Ishikawa (cell line): ENCODE data around the gene CRLF3.

Experiments
- CEBPB ChIP-seq: IDR thresholded peaks from 2 replicates; pipeline ENCODE4 v1.6.1; 2012
- CREB1 ChIP-seq: IDR thresholded peaks from 2 replicates; pipeline ENCODE4 v1.6.1; 2012; ENCODE audit warnings: low read depth
- EGR1 ChIP-seq: IDR thresholded peaks from 2 replicates; pipeline ENCODE4 v1.6.1; 2012
- EP300 ChIP-seq: IDR thresholded peaks from 2 replicates; pipeline ENCODE4 v1.6.1; 2012; ENCODE audit warnings: borderline replicate concordance
- FOXM1 ChIP-seq: IDR thresholded peaks from 2 replicates; pipeline ENCODE4 v1.6.1; 2012; ENCODE audit warnings: low read depth, borderline replicate concordance
- NFIC ChIP-seq: IDR thresholded peaks from 2 replicates; pipeline ENCODE4 v1.6.1; 2012
- RAD21 ChIP-seq: IDR thresholded peaks from 2 replicates; pipeline ENCODE4 v1.6.1; 2012; ENCODE audit warnings: low read depth
- REST ChIP-seq: IDR thresholded peaks from 2 replicates; pipeline ENCODE4 v1.6.1; 2012; ENCODE audit warnings: low read depth, mild to moderate bottlenecking
- TAF1 ChIP-seq: IDR thresholded peaks from 2 replicates; pipeline ENCODE4 v1.6.1; 2012; ENCODE audit warnings: low read depth, mild to moderate bottlenecking
- TCF12 ChIP-seq: IDR thresholded peaks from 2 replicates; pipeline ENCODE4 v1.6.1; 2012; ENCODE audit warnings: low read depth
- TEAD4 ChIP-seq: IDR thresholded peaks from 2 replicates; pipeline ENCODE4 v1.6.1; 2012
- USF1 ChIP-seq: IDR thresholded peaks from 2 replicates; pipeline ENCODE4 v1.6.1; 2012
- YY1 ChIP-seq: IDR thresholded peaks from 2 replicates; pipeline ENCODE4 v1.6.1; 2012; ENCODE audit warnings: low read depth
- ZBTB7A ChIP-seq: IDR thresholded peaks from 2 replicates; pipeline ENCODE4 v1.6.1; 2012; ENCODE audit warnings: low read depth
- TF ChIP-seq, protein P1 (sequence below): IDR thresholded peaks from 2 replicates; pipeline ENCODE4 v1.6.1; 2012

The CRLF3 gene

DNA sequence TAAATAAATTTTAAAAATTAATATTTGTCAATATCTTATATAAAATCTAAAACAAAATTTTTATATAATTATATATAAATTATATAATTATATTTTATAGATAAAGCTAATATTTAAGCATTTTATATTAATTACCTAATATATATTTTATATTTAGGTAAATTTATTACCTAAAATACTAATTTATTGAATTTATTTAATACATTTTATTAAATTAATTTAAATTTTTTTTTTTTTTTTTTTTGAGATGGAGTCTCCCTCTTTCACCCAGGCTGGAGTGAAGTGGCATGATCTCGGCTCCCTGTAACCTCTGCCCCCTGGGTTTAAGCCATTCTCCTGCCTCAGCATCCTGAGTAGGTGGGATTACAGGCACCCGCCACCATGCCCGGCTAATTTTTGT, 29.7 kb upstream of the CRLF3 start:
- TF ChIP-seq TAF1 (no peak), CEBPB (no peak), YY1 (no peak)

DNA sequence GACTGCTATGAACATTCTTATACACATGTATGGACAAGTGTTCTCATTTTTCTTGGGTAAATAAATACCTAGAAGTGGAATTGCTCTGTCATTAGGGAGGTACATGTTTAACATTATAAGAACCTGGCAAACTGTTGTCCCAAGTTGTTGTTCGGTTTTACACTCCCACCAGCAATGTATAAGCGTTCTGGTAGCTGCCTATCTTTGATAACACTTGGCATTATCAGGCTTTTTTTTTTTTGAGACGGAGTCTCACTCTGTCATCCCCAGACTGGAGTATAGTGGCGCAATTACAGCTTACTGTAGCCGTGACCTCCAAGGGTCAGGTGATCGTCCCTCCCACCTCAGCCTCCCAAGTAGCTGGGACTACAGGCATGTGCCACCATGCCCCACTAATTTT, 23.5 kb upstream of the CRLF3 start:
- TF ChIP-seq TCF12, result no peak
- no peak for TF ChIP-seq TAF1
- no peak for TF ChIP-seq EGR1
- TF ChIP-seq NFIC, result no peak

- TF ChIP-seq REST (no peak), EGR1 (no peak), YY1 (no peak)
Observed at GRCh38 chr17:30840771-30841170, 16.3 kb upstream of the CRLF3 start.

DNA sequence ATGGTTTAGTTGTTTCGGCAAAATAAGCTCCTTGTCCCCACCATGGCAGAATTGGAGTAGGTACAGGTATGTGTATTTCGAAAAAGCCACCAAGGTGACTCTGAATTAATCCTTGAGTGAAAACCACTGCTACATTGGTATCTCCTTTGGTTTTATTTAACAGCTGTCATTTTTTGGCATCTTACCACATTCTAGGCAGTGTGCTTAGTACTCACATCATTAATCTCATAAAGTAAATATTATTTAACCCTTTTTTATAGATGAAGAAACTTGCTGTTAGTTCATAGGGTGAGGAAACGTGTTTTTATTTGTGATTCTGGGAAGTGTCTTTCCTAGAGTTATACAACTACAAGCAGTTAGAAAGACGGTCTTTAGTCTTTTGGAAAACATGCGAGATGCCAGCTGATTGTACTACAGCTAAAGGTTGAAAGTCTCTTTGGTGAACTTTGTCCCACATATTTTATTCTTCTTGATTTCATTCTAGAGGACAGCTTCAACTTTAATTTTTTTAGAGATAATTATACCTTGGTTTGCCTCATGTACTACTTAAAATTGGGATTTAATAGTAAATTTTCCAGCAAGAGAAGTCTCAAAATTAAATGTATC, 13.8 kb upstream of the CRLF3 start:
- TF ChIP-seq USF1 (no peak), EGR1 (no peak), RAD21 (no peak), FOXM1 (no peak), CREB1 (no peak), NFIC (no peak), REST (no peak), YY1 (no peak), ZBTB7A (no peak), TCF12 (no peak), CEBPB (no peak), EP300 (no peak), TEAD4 (no peak), TAF1 (no peak)
- TF ChIP-seq, protein P1, sequence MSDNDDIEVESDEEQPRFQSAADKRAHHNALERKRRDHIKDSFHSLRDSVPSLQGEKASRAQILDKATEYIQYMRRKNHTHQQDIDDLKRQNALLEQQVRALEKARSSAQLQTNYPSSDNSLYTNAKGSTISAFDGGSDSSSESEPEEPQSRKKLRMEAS, result no peak

DNA sequence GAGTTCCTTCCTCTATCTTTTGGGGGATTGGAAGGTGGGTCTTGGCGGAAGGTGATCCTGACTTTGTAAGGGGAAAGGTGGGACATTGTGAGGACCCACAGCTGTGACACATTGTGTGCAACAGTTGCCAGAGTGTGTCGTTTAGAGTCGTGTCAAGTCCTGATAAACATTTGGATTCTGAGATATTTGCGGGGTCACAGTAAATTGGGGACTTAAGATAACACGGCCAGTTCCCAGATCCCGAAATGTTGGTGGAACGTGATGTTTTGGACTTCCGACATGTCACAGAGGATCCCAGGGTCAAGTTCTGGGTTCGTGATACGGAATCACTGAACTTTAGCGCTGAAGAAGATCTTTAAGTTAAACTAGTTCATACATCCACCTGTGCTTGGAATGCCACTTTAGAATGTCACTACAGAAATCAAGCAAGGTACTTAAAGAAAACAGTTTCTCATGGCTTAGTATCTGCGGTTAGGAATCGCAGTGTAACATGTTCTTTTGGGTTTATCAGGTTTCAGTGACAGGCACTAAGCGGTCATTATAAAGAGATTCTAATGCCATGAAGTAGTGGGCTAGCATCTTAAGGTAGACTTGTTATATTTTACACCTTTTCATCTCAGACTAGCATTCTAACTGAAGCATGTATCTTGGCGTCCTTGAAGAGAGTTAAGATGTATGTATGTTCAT, 8.1 kb upstream of the CRLF3 start:
- no peak for TF ChIP-seq TAF1
- TF ChIP-seq CEBPB, result no peak
- no peak for TF ChIP-seq FOXM1
- TF ChIP-seq EGR1, result no peak

DNA sequence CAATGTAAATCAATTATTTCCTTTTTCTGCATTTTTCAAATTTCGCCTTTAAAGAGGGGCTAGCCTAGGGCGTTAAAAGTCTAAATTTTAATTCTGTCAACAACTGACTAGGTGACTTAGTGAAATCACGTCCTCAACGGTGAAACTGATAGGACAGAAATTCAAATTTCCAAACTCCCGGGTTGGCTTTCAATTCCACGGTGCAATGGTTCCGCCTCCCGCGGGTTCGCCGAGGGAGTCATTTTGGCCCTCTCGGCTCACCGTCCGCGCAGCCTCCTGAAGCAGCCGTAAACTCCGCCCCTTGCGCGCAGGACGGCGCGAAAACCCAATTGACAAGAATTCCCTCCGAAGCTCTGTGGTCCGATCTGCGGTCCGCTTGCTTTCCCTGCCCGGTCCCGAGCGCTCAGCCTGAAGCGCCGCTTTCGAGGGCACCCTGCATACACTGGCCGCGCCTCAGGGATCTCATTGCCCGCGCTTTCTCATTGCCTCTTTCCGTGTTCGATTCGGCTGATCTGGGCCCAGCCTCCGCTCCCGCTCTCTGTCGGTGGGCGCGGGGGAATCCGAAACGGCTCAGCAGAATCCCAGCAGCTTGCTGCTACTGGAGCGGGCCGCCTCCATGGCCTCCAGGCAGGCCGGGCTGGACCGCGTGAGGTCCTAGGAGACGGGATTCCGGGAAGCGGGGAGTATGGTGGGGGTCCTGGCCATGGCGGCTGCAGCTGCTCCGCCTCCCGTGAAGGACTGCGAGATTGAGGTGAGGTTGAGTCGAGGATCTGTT, 7.4 kb upstream of the CRLF3 start, which contains the start of gene ATAD5:
Gene ATAD5, plus strand, starts transcription at position 304 of the 775 bp plus-strand sequence. Its CDS starts 382 bp downstream, at position 686.
- TF ChIP-seq FOXM1 (peak; percentile 83), NFIC (peak; percentile 30; the same call in 1 of the 2 replicates), CREB1 (peak; percentile 34; the same call in 1 of the 2 replicates), RAD21 (no peak), TCF12 (peak; percentile 79), ZBTB7A (0 out of 2 replicates have a peak, but pooled peaks have one; percentile 42), USF1 (no peak), REST (no peak), EP300 (peak; percentile 12; the same call in 1 of the 2 replicates), TAF1 (peak; percentile 83), EGR1 (no peak), YY1 (peak; percentile 81), CEBPB (no peak), TEAD4 (peak; percentile 44)
- TF ChIP-seq, protein P1, result peak; percentile 65
